GM12878 (cell line): ENCODE data around the gene LUZP2.

ENCODE experiments used
- ATF7 ChIP-seq: fragments of 450-650 bp; IDR thresholded peaks from 2 replicates; pipeline ENCODE4 v1.6.1; 2016; ENCODE audit warnings: low read depth, mild to moderate bottlenecking
- CTCF ChIP-seq, 3 experiments: IDR thresholded peaks in 2 of 3; conservative IDR thresholded peaks in 1 of 3; 2 replicates each; pipeline ENCODE4 v1.5.1; 2011; ENCODE audit warnings: low read depth in 3 of 3, low read length in 3 of 3, mild to moderate bottlenecking in 3 of 3, control low read depth in 2 of 3, moderate library complexity in 2 of 3, inconsistent platforms in 1 of 3, mixed read lengths in 1 of 3; ENCODE audit not compliant: control insufficient read depth in 2 of 3, insufficient read depth in 1 of 3; ENCODE audit errors: extremely low read depth in 1 of 3
- ELK1 ChIP-seq: IDR thresholded peaks from 2 replicates; pipeline ENCODE4 v1.6.1; 2012; ENCODE audit warnings: low read depth, low read length, improper control_type of control experiment
- EZH2 ChIP-seq: IDR thresholded peaks from 2 replicates; pipeline ENCODE4 v1.6.1; 2012; ENCODE audit warnings: low read depth, mild to moderate bottlenecking, control low read depth, inconsistent platforms, low read length, borderline replicate concordance; ENCODE audit not compliant: control insufficient read depth
- NR2C2 ChIP-seq: IDR thresholded peaks from 2 replicates; pipeline ENCODE4 v1.6.1; 2011; ENCODE audit warnings: borderline replicate concordance, low read depth; ENCODE audit not compliant: control insufficient read depth, insufficient read length
- POLR2A ChIP-seq: IDR thresholded peaks from 2 replicates; pipeline ENCODE4 v1.6.1; 2011; ENCODE audit warnings: low read depth, mild to moderate bottlenecking, low read length
- RELB ChIP-seq: fragments of 450-650 bp; IDR thresholded peaks from 2 replicates; pipeline ENCODE4 v1.6.1; 2017; ENCODE audit warnings: low read depth, mild to moderate bottlenecking, moderate library complexity
- REST ChIP-seq: IDR thresholded peaks from 2 replicates; pipeline ENCODE4 v1.6.1; 2012; ENCODE audit warnings: mild to moderate bottlenecking, low read depth, low read length
- SP1 ChIP-seq: IDR thresholded peaks from one replicate; pipeline ENCODE4 v1.6.1; 2011; ENCODE audit warnings: low read depth, low read length
- TCF7 ChIP-seq: IDR thresholded peaks from 2 replicates; pipeline ENCODE4 v1.6.1; 2014; ENCODE audit warnings: antibody characterized with exemption, borderline replicate concordance
- YY1 ChIP-seq: IDR thresholded peaks from 2 replicates; pipeline ENCODE4 v1.6.1; 2011; ENCODE audit warnings: low read depth, mild to moderate bottlenecking, low read length

- TF ChIP-seq SP1 (no peak), TCF7 (no peak), REST (no peak), CTCF (IDR thresholded peaks at IDR 0.05 in 2 of 3, conservative IDR thresholded peaks at IDR 0.05 in 1 of 3; ENCODE audit: control insufficient read depth in 2 of 3, extremely low read depth in 1 of 3, insufficient read depth in 1 of 3, low read depth in 3 of 3, low read length in 3 of 3) (no peak), ELK1 (no peak), EZH2 (no peak), NR2C2 (no peak), RELB (no peak), POLR2A (no peak), ATF7 (no peak), YY1 (no peak)
Observed at GRCh38 chr11:24773322-24773721, 276.5 kb downstream of the LUZP2 start.
